ENCODE results near the gene FDPS. TPM values are rescaled to one million over a fixed set of nuclear protein-coding genes. Genes with fewer than 3 reads are reported as not detected.

Gene FDPS
- polyA plus RNA-seq, 1 experiment: 126 TPM

DNA sequence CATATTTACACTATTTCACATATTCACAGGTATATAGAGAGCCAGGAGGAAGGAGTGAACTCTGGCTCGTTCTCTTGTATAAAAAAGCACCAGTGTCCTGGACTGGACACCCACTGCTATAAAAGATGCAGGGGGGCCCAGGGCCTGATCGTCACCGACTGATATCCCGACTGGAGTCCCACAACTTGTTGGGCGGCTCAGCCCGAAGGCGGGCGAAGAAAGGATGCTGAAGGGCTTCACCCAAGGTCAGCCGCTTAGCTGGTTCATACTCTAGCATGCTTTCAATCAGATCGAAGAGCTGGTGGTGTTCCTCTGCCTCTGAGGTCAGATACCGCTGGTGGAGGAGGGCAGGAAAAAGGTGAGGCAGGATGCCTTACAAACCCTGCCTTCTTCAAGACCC is 45.6 kb upstream of the FDPS start:
- TF ChIP-seq, protein P1, sequence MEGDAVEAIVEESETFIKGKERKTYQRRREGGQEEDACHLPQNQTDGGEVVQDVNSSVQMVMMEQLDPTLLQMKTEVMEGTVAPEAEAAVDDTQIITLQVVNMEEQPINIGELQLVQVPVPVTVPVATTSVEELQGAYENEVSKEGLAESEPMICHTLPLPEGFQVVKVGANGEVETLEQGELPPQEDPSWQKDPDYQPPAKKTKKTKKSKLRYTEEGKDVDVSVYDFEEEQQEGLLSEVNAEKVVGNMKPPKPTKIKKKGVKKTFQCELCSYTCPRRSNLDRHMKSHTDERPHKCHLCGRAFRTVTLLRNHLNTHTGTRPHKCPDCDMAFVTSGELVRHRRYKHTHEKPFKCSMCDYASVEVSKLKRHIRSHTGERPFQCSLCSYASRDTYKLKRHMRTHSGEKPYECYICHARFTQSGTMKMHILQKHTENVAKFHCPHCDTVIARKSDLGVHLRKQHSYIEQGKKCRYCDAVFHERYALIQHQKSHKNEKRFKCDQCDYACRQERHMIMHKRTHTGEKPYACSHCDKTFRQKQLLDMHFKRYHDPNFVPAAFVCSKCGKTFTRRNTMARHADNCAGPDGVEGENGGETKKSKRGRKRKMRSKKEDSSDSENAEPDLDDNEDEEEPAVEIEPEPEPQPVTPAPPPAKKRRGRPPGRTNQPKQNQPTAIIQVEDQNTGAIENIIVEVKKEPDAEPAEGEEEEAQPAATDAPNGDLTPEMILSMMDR (IDR thresholded peaks at IDR 0.05; ENCODE audit: insufficient read depth, low read depth, low read length): no peak
- no peak for DNase-seq (ENCODE audit: low read depth)
- ChIA-PET CTCF (interaction anchor here (0.9 to 6.6 kb wide), 2 partner anchors 13 to 61 kb away, joined by 3 to 54 read pairs; no protein-coding TSS in a partner anchor), POLR2A (no interaction called here)
- peaks cover 29% of the 10 kb centered on the region for H3K36me3 ChIP-seq (ENCODE audit: control insufficient read depth, insufficient read depth, low read length)
- H3K27me3 ChIP-seq (ENCODE audit: control insufficient read depth, insufficient read depth, low read length): no peaks in the 10 kb centered on the region
- no peak overlapping the region for H3K4me3 ChIP-seq (ENCODE audit: low read depth, low read length)

DNA sequence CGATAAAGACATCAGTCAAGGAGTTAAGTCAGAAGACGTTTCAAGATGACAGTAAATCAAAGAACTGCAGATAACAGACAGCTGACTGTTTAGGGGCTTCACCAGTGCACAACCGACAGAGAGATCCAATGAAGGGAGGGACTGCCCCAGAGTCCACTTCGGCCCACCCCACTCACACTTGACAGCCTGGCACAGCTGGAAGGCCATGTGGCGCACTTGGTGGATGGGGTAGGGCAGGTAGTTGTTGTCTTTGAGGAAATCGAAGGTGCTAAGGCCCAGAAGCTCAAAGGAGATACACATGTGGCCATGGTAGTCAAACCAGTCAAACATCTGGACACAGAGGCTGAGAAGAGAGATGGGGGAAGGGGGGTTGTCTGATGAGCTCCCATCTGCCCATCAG is 42.1 kb upstream of the FDPS start:
- Histone ChIP-seq H3K27me3 (ENCODE audit: control insufficient read depth, insufficient read depth, low read length) (no peaks in the 10 kb centered on the region), H3K4me3 (ENCODE audit: low read depth, low read length) (no peak overlapping the region), H3K36me3 (ENCODE audit: control insufficient read depth, insufficient read depth, low read length) (peaks cover 41% of the 10 kb centered on the region)
- ChIA-PET CTCF (interaction anchor here (0.7 to 6.6 kb wide), 2 partner anchors 9 to 17 kb away, joined by 4 to 54 read pairs; no protein-coding TSS in a partner anchor), POLR2A (no interaction called here)
- TF ChIP-seq, protein P1 (IDR thresholded peaks at IDR 0.05; ENCODE audit: insufficient read depth, low read depth, low read length): no peak
- no peak for DNase-seq (ENCODE audit: low read depth)

DNA sequence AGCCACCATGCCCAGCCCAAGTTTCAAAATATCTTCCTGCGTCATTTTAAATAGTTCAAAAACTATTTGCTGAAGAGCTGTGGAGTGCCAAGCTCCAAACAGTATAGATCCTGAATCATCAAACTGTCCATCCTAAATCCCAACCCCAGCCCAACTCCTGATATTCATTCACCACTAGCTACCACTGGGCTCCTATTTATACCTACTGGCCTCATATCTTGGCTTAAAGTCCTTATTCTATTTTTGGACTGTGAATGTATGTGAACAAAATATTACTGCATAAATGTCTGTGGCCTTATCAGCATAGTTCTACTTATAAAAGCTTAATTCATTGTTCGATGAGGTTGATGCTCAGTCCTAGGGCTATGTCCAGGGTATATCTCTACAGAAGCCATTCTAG is 41.3 kb upstream of the FDPS start:
- ChIA-PET CTCF (interaction anchor here (0.6 to 6.6 kb wide), 2 partner anchors 17 to 397 kb away, joined by 3 to 54 read pairs; no protein-coding TSS in a partner anchor), POLR2A (no interaction called here)
- Histone ChIP-seq H3K27me3 (ENCODE audit: control insufficient read depth, insufficient read depth, low read length) (no peaks in the 10 kb centered on the region), H3K4me3 (ENCODE audit: low read depth, low read length) (no peak overlapping the region), H3K36me3 (ENCODE audit: control insufficient read depth, insufficient read depth, low read length) (peaks cover 41% of the 10 kb centered on the region)
- no peak for DNase-seq (ENCODE audit: low read depth)
- TF ChIP-seq, protein P1 (IDR thresholded peaks at IDR 0.05; ENCODE audit: insufficient read depth, low read depth, low read length): no peak

DNA sequence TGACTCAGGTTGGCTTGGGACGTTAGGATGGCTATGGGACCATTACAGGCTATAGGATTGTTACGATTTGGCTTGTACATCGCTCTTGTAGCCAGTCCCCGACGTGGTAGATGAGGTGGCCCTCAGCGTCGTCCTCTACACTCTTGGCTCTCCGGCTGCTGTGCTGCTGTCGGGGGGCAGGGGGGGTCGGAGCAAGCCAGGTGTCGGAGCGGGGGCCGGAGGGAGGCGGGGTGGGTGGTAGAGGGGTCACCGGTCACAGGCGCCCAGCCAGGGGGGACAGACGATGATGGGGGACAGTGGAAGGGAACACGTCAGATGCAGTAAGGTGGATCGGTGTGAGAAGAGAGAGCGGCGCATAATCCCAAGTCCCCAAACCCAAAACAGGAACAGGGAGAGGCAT is 40.0 kb upstream of the FDPS start:
- ChIA-PET CTCF (interaction anchor here (6.6 kb wide), 1 partner anchor 19 kb away, joined by 54 read pairs; no protein-coding TSS in a partner anchor), POLR2A (no interaction called here)
- TF ChIP-seq, protein P1 (IDR thresholded peaks at IDR 0.05; ENCODE audit: insufficient read depth, low read depth, low read length): no peak
- H3K27me3 ChIP-seq (ENCODE audit: control insufficient read depth, insufficient read depth, low read length): no peaks in the 10 kb centered on the region
- no peak overlapping the region for H3K4me3 ChIP-seq (ENCODE audit: low read depth, low read length)
- no peak for DNase-seq (ENCODE audit: low read depth)
- H3K36me3 ChIP-seq (ENCODE audit: control insufficient read depth, insufficient read depth, low read length): peaks cover 37% of the 10 kb centered on the region

DNA sequence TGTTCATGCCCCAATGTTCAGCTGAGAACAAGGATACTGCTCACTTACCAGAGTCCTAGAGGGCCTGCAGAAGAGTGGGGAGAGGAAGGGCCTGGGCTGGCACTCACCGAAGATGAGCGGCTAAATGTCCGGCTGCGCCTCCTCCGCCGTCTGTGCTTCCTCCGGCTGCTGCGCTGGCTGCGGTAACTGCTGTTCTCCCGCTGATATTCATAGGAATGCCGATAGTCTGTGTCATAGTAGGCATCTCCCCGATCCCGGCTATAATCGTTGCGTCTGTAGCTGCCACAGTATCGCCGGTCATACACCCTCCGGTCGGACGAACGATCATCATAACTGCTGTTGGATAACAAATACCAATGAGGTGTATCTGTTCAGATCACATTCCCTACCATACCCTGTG is 39.3 kb upstream of the FDPS start:
- Histone ChIP-seq H3K27me3 (ENCODE audit: control insufficient read depth, insufficient read depth, low read length) (no peaks in the 10 kb centered on the region), H3K4me3 (ENCODE audit: low read depth, low read length) (no peak overlapping the region), H3K36me3 (ENCODE audit: control insufficient read depth, insufficient read depth, low read length) (peaks cover 31% of the 10 kb centered on the region)
- no peak for DNase-seq (ENCODE audit: low read depth)
- POLR2A ChIA-PET: no interaction called here
- TF ChIP-seq, protein P1 (IDR thresholded peaks at IDR 0.05; ENCODE audit: insufficient read depth, low read depth, low read length): no peak
- CTCF ChIA-PET: interaction anchor here (1.7 to 6.6 kb wide), 2 partner anchors 18 to 19 kb away, joined by 7 to 54 read pairs; no protein-coding TSS in a partner anchor

Data from BJ (cell line).